Urinary bladder (tissue), 4 donors: ENCODE results near the gene ATRX. TPM values are rescaled to one million over a fixed set of nuclear protein-coding genes. Genes with fewer than 3 reads are reported as not detected.
A peak's percentile ranks its signal among the peaks of the same experiment; 100 is the strongest.
"Not testable (repeated sequence)": the region's sequence is repeated elsewhere in the genome, so short reads cannot be mapped to it uniquely, and the experiment has no call there.

Experiments
- DNase-seq: peaks from one replicate; pipeline ENCODE4 v3.0.0-alpha.2; 2015; ENCODE audit errors: extremely low spot score
- H3K27ac ChIP-seq: one replicate; pipeline ENCODE4 v1.5.1; 2013; ENCODE audit warnings: low read depth, mild to moderate bottlenecking, moderate library complexity
- H3K36me3 ChIP-seq: one replicate; pipeline ENCODE4 v1.6.1; 2013; ENCODE audit warnings: mild to moderate bottlenecking, moderate library complexity; ENCODE audit not compliant: insufficient read depth
- H3K4me1 ChIP-seq: one replicate; pipeline ENCODE4 v1.6.1; 2013; ENCODE audit warnings: mild to moderate bottlenecking, moderate library complexity; ENCODE audit not compliant: insufficient read depth
- H3K4me3 ChIP-seq: one replicate; pipeline ENCODE4 v1.5.1; 2013; ENCODE audit warnings: low read depth, low read length
- WGBS: extraction: QIAGEN DNeasy Blood & Tissue Kit; methylation state at CpG from one replicate; pipeline ENCODE4 v1.1.7; 2013; 5-methylcytosine and 5-hydroxymethylcytosine counted together
- polyA plus RNA-seq: library from polyadenylated mRNA; stranded (reverse); fragments of 200-250 nt; gene quantifications from one replicate; pipeline ENCODE4 v1.2.3, GENCODE V29; 2013
- total RNA-seq: library from RNA; depleted of rRNA; stranded (reverse); fragments of >200 nt; gene quantifications from one replicate; pipeline ENCODE4 v1.2.3, GENCODE V29; 2014
- donor health status: healthy with polysubstance abuse.
- donor health status: healthy.

Gene ATRX, protein sequence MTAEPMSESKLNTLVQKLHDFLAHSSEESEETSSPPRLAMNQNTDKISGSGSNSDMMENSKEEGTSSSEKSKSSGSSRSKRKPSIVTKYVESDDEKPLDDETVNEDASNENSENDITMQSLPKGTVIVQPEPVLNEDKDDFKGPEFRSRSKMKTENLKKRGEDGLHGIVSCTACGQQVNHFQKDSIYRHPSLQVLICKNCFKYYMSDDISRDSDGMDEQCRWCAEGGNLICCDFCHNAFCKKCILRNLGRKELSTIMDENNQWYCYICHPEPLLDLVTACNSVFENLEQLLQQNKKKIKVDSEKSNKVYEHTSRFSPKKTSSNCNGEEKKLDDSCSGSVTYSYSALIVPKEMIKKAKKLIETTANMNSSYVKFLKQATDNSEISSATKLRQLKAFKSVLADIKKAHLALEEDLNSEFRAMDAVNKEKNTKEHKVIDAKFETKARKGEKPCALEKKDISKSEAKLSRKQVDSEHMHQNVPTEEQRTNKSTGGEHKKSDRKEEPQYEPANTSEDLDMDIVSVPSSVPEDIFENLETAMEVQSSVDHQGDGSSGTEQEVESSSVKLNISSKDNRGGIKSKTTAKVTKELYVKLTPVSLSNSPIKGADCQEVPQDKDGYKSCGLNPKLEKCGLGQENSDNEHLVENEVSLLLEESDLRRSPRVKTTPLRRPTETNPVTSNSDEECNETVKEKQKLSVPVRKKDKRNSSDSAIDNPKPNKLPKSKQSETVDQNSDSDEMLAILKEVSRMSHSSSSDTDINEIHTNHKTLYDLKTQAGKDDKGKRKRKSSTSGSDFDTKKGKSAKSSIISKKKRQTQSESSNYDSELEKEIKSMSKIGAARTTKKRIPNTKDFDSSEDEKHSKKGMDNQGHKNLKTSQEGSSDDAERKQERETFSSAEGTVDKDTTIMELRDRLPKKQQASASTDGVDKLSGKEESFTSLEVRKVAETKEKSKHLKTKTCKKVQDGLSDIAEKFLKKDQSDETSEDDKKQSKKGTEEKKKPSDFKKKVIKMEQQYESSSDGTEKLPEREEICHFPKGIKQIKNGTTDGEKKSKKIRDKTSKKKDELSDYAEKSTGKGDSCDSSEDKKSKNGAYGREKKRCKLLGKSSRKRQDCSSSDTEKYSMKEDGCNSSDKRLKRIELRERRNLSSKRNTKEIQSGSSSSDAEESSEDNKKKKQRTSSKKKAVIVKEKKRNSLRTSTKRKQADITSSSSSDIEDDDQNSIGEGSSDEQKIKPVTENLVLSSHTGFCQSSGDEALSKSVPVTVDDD (N-terminal part only)
- total RNA-seq = 236 TPM
- polyA plus RNA-seq = 21.7 TPM

DNA sequence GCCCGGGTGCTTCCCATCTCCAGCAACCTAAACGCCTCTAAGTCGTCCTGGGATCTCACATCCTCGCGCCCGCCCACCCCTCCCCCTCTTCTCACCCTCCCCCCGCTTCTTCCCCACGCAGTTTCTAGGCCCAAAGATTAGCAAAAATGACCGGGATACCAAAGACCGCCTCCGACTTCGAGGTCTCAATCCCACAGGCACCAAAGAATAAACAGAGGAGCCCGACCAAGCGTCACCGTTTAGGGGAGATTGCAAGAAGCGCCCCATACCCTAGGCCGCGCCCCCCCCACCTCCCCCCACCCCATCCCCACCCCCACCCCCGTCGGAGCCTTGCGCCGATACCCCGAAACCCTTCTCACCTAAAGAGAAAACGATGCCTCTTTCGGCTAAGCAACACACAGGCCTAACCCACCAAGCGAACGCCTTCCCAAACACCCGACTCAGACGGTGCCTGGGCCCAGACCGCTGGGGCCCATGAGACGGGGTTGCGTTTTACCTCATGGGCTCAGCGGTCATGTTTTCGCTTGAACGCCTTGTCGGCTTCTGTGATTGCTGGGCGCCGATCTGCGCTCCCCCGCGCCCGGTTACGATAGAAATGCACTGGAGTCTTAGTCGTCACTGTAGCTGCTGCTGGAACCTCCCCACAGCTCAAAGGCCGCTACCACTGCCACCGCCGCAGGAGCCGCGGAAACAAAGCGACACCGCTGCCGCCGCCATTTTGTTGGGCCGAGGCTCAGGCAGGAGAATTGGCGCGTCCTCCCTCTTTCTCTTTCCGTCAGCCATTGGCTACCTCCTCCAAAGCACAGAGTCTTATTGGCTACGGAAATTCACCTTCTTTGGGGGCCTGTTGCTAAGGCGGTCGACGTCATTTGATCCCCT, at the start of gene ATRX:
Gene ATRX (minus strand): TSS at position 731 of the 879 bp plus-strand sequence. CDS start 215 bp downstream, at position 516.
- peak; percentile 60 for DNase-seq
- no peaks in the 10 kb centered on the region for H3K4me1 ChIP-seq

DNA sequence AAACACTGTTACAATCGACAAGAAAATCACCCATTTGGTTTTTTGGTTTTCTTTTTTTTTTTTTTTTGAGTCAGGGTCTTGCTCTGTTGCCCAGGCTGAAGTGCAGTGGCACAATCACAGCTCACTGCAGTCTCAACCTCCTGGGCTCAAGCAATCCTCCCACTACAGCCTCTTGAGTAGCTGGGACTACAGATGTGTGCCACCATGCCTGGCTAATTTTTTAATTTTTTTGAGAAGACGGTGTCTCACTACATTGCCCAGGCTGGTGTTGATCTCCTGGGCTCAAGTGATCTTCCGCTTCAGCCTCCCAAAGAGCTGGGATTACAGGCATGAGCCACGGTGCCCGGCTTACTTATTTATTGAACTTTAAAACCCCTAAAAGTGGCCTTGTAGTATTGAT, 45.5 kb upstream of the ATRX start:
- not testable (repeated sequence) for H3K4me3 ChIP-seq, H3K4me1 ChIP-seq, H3K36me3 ChIP-seq, DNase-seq, H3K27ac ChIP-seq
- 95% methylated on average over 5 of the region's 5 CpGs for WGBS

More for the DNA sequence above, at the start of gene ATRX:
- Histone ChIP-seq H3K36me3 (no peaks in the 10 kb centered on the region), H3K4me3 (peak within 1 kb of the TSS; percentile 57), H3K27ac (peak within 1 kb of the TSS; percentile 86)
- WGBS = 1% methylated on average over 59 of the region's 61 CpGs

DNA sequence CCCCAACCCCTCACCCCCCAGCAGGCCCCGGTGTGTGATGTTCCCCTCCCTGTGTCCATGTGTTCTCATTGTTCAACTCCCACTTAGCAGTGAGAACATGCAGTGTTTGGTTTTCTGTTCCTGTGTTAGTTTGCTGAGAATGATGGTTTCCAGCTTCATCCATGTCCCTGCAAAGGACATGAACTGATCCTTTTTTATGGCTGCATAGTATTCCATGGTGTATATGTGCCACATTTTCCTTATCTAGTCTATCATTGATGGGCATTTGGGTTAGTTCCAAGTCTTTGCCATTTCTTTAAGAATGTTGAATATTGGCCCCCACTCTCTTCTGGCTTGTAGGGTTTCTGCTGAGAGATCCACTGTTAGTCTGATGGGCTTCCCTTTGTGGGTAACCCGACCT, 36.0 kb upstream of the ATRX start:
- not testable (repeated sequence) for H3K4me3 ChIP-seq, DNase-seq, H3K27ac ChIP-seq, H3K4me1 ChIP-seq, H3K36me3 ChIP-seq
- WGBS = 100% methylated on average over 2 of the region's 2 CpGs

DNA sequence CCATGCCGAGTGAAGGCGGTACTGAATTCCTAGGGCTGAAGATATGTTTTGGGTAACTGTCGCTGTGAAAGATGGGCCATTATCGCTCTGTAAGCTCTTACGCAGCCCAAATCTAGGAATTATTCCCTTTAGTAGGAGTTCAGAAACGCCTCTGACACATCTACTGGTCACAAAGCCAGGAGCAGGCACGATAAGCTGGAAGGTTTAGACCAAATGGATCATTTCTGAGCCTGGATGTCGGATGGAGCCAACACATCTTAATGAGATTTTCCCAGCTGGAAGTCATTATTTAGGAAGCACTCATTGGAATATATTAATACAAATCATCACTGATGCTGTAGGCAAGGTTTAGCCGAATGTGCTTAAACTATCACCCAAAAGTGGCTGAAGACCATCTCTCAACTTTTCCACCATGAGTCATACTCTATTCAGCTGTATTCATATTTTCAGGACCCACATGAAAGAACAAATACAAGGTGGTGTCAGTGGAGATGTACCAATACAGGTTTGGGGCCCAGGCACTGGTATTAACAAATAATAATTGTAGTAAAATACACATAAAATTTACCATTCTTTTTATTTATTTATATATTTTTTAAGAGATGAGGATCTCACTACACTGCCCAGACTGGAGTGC, 34.2 kb upstream of the ATRX start:
- H3K36me3 ChIP-seq = no peaks in the 10 kb centered on the region
- 66% methylated on average over 9 of the region's 9 CpGs for WGBS
- H3K4me3 ChIP-seq = no peak overlapping the region
- no peak overlapping the region for H3K27ac ChIP-seq
- DNase-seq = no peak
- H3K4me1 ChIP-seq = no peaks in the 10 kb centered on the region

DNA sequence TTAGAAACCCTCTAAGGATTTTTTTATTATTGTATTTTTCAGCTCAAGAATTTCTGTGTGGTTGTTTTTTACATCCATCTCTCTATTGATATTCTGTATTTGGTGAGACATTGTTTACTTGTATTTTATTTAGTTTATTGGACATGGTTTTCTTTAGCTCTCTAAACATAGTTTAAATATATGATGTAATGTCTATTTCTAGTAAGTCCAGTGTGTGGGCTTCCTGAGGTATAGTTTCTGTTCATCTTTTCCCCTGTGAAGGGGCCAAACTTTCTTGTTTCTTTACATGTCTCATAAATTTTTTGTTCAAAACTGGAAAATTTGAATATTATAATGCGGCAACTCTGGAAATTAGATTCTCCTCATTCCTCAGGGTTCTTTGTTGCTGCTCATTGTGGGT, 28.2 kb upstream of the ATRX start:
- H3K4me3 ChIP-seq = no peak overlapping the region
- 97% methylated on average over 1 of the region's 1 CpG for WGBS
- H3K4me1 ChIP-seq = no peaks in the 10 kb centered on the region
- no peak for DNase-seq
- no peak overlapping the region for H3K27ac ChIP-seq
- H3K36me3 ChIP-seq = no peaks in the 10 kb centered on the region

DNA sequence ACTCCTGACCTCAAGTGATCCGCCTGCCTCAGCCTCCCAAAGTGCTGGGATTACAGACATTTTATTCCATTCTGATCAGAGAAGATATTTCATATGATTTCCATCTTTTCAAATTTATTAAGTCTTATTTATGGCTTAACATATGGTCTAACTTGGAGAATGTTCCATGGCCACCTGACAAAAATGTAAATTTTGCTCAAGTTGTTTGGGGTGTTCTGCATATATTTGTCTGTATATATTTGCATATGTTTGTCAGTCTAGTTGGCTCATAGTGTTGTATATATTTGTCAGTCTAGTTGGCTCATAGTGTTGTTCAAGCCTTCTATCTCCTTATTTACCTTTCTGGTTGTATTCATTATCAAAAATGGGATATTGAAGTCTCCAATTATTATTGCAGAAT, 16.2 kb upstream of the ATRX start:
- WGBS = 76% methylated on average over 1 of the region's 1 CpG
- Histone ChIP-seq H3K4me3 (no peak overlapping the region), H3K4me1 (no peaks in the 10 kb centered on the region), H3K27ac (no peak overlapping the region), H3K36me3 (no peaks in the 10 kb centered on the region)
- no peak for DNase-seq

DNA sequence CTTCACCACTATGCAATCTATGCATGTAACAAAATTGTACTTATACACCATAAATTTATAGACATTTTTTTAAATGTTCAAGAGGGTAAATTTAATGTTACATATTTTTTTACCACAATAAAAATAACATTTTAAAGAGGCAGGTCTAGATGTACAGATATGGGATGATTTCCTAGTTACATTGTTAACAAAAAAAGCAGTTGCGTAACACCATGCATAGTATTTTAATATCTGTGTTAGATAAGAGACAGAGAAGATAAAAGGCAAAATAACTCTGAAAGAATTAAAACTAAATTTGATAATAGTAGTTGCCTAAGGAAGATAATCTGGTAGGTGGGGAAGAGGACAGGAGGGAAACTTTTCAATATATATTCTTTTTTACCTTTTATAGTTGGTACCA, 9.1 kb upstream of the ATRX start:
- H3K4me3 ChIP-seq = no peak overlapping the region
- WGBS = 96% methylated on average over 1 of the region's 1 CpG
- no peak overlapping the region for H3K27ac ChIP-seq
- no peaks in the 10 kb centered on the region for H3K36me3 ChIP-seq
- H3K4me1 ChIP-seq = no peaks in the 10 kb centered on the region
- DNase-seq = no peak

DNA sequence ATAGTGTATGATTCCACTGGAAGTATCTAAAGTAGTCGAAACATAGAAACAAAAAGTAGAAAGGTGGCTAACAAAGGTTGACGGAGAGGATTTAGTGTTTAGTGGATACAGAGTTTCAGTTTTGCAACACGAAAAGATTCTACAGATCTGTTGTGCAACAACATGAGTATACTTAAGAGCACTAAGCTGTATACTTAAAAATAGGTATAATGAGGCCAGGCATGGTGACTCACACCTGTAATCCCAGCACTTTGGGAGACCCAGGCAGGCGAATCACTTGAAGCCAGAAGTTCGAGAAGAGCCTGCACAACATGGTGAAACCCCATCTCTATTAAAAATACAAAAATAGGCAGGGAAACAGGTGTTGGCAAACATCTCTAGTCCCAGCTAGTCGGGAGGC, 7.9 kb upstream of the ATRX start:
- H3K4me3 ChIP-seq = no peak overlapping the region
- H3K27ac ChIP-seq = no peak overlapping the region
- no peak for DNase-seq
- no peaks in the 10 kb centered on the region for H3K4me1 ChIP-seq
- WGBS = 95% methylated on average over 6 of the region's 6 CpGs
- H3K36me3 ChIP-seq = no peaks in the 10 kb centered on the region

DNA sequence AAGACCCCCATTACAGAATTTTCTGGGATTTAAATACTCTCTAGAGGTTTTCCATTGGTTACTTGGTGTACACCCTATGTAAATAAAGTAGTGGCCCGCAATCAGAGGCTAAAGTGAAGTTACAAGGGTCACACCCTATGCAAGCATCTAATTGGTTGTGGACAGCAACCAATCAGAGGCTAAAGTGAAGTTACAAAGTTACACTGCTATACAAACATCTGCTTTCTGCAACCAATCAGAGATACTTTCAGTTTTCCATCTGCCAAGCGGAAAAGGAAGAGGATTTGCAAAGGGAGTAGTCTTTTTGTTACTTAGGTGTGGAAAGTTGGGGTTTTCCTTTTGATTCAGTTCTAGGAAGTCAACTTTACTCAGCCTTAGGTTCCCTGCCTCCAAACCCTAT, 2.0 kb upstream of the ATRX start:
- DNase-seq = no peak
- WGBS = 64% methylated on average over 2 of the region's 2 CpGs
- no peak overlapping the region for H3K27ac ChIP-seq

DNA sequence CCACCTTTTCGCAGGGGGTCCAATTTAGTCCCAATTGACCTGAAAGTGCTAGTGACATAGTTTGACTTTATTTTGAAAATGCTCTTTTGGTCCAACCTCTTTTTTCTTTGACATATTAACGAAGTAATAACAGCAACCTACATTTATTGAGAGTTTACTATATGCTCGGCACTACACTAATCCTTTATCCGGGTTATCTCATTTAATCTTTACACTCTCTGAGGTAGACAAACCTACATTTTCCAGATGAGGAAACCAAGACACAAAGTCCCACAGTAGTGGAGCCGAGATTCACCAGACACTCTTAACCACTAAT, 307 bp upstream of the ATRX start:
- Histone ChIP-seq H3K4me1 (no peaks in the 10 kb centered on the region), H3K4me3 (peak overlapping the region; percentile 57), H3K27ac (peak overlapping the region; percentile 59), H3K36me3 (no peaks in the 10 kb centered on the region)
- 11% methylated on average over 5 of the region's 5 CpGs for WGBS
- DNase-seq = no peak

More for the DNA sequence above, 2.0 kb upstream of the ATRX start:
- Histone ChIP-seq H3K4me1 (no peaks in the 10 kb centered on the region), H3K36me3 (no peaks in the 10 kb centered on the region), H3K4me3 (no peak overlapping the region)

DNA sequence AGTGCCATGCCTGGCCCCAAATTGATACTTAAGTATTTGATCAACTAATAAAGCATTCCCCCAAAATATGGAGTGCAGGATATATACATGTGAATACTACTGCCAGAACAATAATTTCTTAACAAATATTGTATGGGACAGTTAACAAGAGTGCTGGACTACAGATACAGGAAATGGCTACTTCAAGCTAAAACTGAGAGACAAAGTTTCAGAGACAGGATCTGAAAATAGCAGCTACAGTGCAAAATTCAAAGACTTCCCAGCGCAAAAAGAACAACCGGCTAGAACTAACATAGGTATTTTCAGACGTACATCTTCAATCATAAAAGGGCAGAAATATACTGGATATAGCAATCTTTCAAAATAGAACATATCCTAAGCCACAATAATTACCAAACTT, 6.3 kb downstream of the ATRX start:
- 63% methylated on average over 3 of the region's 3 CpGs for WGBS
- Histone ChIP-seq H3K36me3 (no peaks in the 10 kb centered on the region), H3K4me3 (no peak overlapping the region), H3K4me1 (no peaks in the 10 kb centered on the region), H3K27ac (no peak overlapping the region)
- no peak for DNase-seq

DNA sequence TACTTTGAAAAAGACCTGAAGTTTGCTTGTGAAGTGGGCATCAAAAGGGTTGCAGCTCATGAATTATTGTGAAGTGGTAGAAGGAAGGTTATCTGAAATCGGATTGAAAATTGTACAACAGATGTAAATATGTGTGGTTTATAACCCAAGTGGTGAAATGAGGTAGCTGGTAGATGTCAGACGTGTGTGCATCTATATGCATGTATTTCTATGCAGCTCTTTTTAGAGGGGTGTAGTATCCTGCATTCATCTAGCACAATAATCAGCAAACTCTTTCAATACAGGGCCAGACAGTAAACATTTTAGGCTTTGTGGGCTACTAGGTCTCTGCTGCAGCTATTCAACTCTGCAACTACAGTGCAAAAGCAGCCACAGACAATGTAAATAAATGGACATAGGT, 9.4 kb downstream of the ATRX start:
- H3K27ac ChIP-seq = no peak overlapping the region
- no peak for DNase-seq
- H3K4me1 ChIP-seq = no peaks in the 10 kb centered on the region
- WGBS = 22% methylated on average over 2 of the region's 2 CpGs
- H3K36me3 ChIP-seq = no peaks in the 10 kb centered on the region
- H3K4me3 ChIP-seq = no peak overlapping the region
